Chondrocyte (in vitro differentiated cells): Measurements from ENCODE around the gene RPA3. TPM values are rescaled to one million over a fixed set of nuclear protein-coding genes. Genes with fewer than 3 reads are reported as not detected.

Experiments used
- DNase-seq: peaks from one replicate; pipeline ENCODE4 v3.0.0; 2021; ENCODE audit warnings: mixed read lengths, low spot score
- H3K27ac Mint-ChIP-seq: one replicate; pipeline ENCODE4 v1.8.0; 2021; ENCODE audit warnings: mild to moderate bottlenecking, moderate library complexity, mixed read lengths; ENCODE audit not compliant: unreplicated experiment
- H3K27me3 Mint-ChIP-seq: 2 replicates; pipeline ENCODE4 v1.8.0; 2021; ENCODE audit warnings: low read depth, mixed read lengths
- H3K36me3 Mint-ChIP-seq: 2 replicates; pipeline ENCODE4 v1.8.0; 2021; ENCODE audit warnings: low read depth, mixed read lengths
- H3K4me1 Mint-ChIP-seq: 2 replicates; pipeline ENCODE4 v1.8.0; 2021; ENCODE audit warnings: low read depth, mild to moderate bottlenecking, mixed read lengths
- H3K4me3 Mint-ChIP-seq: one replicate; pipeline ENCODE4 v1.8.0; 2021; ENCODE audit warnings: mild to moderate bottlenecking, moderate library complexity, mixed read lengths; ENCODE audit not compliant: unreplicated experiment
- H3K9me3 Mint-ChIP-seq: 2 replicates; pipeline ENCODE4 v1.8.0; 2021; ENCODE audit warnings: low read depth, mixed read lengths
- total RNA-seq: library from RNA; stranded (reverse); gene quantifications from 3 replicates; pipeline ENCODE4 v1.2.1, GENCODE V29; 2021
- TF ChIP-seq, protein P1 (sequence below): fragments of 200-600 bp; sonication (generic); IDR thresholded peaks from 2 replicates; pipeline ENCODE4 v1.5.0; 2021; ENCODE audit warnings: antibody characterized with exemption, mild to moderate bottlenecking, moderate library complexity

The RPA3 gene
- total RNA-seq, 1 donor from 2014 or later, result 8.3 TPM

DNA sequence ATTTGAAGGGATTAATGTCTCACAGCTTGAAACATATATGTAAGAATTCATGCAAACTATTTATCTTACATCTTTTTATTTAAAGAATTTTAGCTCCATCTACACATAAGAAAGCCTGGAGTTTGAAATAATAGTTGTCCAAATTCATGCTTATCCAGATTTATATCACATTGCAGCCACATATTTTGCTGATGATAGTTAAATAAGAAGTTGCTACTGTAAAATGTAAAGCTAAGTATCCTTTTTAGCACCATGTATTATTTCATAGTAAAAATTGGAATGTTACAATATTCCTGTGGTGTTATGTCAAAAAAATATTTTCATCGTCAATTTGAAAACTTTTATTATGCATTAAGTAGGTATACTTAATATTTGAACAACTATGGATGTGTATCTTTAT is 105.2 kb downstream of the RPA3 start:
- Mint-ChIP-seq H3K9me3 (no peaks in the 10 kb centered on the region), H3K27me3 (no peaks in the 10 kb centered on the region), H3K4me3 (no peak overlapping the region), H3K4me1 (no peaks in the 10 kb centered on the region), H3K36me3 (peaks cover 1% of the 10 kb centered on the region), H3K27ac (no peak overlapping the region)
- TF ChIP-seq, protein P1, sequence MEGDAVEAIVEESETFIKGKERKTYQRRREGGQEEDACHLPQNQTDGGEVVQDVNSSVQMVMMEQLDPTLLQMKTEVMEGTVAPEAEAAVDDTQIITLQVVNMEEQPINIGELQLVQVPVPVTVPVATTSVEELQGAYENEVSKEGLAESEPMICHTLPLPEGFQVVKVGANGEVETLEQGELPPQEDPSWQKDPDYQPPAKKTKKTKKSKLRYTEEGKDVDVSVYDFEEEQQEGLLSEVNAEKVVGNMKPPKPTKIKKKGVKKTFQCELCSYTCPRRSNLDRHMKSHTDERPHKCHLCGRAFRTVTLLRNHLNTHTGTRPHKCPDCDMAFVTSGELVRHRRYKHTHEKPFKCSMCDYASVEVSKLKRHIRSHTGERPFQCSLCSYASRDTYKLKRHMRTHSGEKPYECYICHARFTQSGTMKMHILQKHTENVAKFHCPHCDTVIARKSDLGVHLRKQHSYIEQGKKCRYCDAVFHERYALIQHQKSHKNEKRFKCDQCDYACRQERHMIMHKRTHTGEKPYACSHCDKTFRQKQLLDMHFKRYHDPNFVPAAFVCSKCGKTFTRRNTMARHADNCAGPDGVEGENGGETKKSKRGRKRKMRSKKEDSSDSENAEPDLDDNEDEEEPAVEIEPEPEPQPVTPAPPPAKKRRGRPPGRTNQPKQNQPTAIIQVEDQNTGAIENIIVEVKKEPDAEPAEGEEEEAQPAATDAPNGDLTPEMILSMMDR, result no peak
- DNase-seq, result no peak

DNA sequence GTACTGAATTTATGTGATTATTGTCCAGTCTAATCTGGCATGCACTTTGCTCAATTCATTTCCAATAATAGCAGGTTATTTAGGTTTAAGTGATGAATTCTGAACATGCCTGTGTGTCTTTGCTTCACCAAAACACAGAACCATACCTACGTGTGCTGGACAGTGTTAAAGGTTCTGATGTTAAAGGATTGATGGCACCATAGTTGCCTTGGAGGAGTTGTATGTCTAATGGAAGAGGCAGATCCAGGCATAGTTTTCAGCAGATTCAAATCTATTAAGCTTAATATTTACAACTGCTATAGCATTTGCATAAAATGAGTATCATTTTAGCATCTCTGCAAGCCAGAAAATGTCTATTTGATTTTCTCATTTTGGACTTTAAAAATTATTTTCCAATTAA is 105.9 kb downstream of the RPA3 start:
- TF ChIP-seq, protein P1, result no peak
- no peaks in the 10 kb centered on the region for H3K4me1 Mint-ChIP-seq
- H3K4me3 Mint-ChIP-seq, result no peak overlapping the region
- no peak overlapping the region for H3K27ac Mint-ChIP-seq
- H3K36me3 Mint-ChIP-seq, result peaks cover 3% of the 10 kb centered on the region
- no peak for DNase-seq
- no peaks in the 10 kb centered on the region for H3K27me3 Mint-ChIP-seq
- no peaks in the 10 kb centered on the region for H3K9me3 Mint-ChIP-seq

DNA sequence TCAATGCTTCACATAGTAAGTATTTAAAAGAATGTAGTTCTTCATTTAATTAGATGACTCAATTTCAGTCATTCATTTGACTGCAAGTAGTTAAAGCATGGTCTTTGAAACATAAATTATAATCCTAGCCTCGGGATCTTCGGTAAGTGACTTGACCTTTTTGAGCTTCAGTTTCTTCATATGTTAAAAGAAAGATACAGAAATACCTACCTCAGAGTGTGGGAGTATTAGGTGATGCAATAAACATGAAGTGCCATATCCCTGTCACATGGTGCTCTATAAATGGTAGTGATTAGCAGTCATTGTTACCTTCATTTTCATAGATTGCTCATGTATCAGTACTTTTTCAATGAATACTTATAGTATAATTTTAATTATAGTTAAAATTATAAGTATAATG is 109.1 kb downstream of the RPA3 start:
- Mint-ChIP-seq H3K4me3 (no peak overlapping the region), H3K27ac (no peak overlapping the region), H3K4me1 (no peaks in the 10 kb centered on the region), H3K27me3 (no peaks in the 10 kb centered on the region), H3K9me3 (no peaks in the 10 kb centered on the region), H3K36me3 (peaks cover 3% of the 10 kb centered on the region)
- DNase-seq, result no peak
- TF ChIP-seq, protein P1, result no peak

DNA sequence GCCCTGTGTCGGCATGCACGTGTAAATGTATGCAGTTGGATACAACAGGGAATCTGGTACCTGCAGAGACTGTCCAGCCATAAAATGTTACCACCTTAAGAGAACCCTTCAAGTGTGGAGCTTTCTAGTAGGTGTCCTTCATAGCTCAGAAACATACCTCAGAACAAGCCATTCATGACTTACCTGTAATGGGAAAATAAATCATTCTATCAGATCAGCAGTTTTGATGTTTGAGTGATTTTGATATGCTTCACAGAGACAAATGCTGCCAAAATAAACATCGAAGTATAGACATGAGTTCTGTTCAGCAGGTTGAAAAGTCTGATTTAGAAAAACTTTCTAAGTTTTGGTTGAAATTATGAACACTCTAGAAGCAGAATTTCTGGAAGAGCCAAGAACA is 111.4 kb downstream of the RPA3 start:
- Mint-ChIP-seq H3K27ac (no peak overlapping the region), H3K27me3 (no peaks in the 10 kb centered on the region), H3K4me3 (no peak overlapping the region), H3K36me3 (peaks cover 3% of the 10 kb centered on the region), H3K4me1 (no peaks in the 10 kb centered on the region), H3K9me3 (no peaks in the 10 kb centered on the region)
- TF ChIP-seq, protein P1, result no peak
- no peak for DNase-seq

DNA sequence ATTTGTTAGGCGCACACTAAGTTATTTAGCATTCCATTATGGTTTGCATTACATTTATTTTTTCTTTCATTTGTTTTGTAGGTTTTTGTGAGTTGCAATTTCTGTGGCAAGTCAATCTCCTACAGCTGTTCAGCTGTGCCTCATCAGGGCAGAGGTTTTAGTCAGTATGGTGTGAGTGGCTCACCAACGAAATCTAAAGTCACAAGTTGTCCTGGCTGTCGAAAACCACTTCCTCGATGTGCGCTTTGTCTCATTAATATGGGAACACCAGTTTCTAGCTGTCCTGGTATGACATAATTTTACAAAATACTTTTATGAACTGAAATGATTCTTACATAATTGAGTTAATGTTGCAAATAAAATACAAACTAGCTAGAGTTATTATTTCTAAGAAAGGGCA is 122.2 kb downstream of the RPA3 start:
- no peaks in the 10 kb centered on the region for H3K4me1 Mint-ChIP-seq
- H3K27ac Mint-ChIP-seq, result no peak overlapping the region
- H3K27me3 Mint-ChIP-seq, result no peaks in the 10 kb centered on the region
- no peak for DNase-seq
- peaks cover 11% of the 10 kb centered on the region for H3K36me3 Mint-ChIP-seq
- TF ChIP-seq, protein P1, result no peak
- no peaks in the 10 kb centered on the region for H3K9me3 Mint-ChIP-seq
- no peak overlapping the region for H3K4me3 Mint-ChIP-seq
